Stimulated activated naive CD8-positive, alpha-beta T cell treated with anti-CD3 and anti-CD28 coated beads, Interleukin-15, Interleukin-2, amounts not matched to agents 100 ng/mL and 50 ng/mL, for 24 hours (primary cell): ENCODE results near the gene BTBD9.

ENCODE experiments used
- H3K27ac Mint-ChIP-seq: one replicate; pipeline ENCODE4 v1.8.0; 2021; ENCODE audit warnings: mild to moderate bottlenecking, mixed read lengths
- H3K27me3 Mint-ChIP-seq: one replicate; pipeline ENCODE4 v1.8.0; 2021; ENCODE audit warnings: mixed read lengths
- H3K36me3 Mint-ChIP-seq: one replicate; pipeline ENCODE4 v1.8.0; 2021; ENCODE audit warnings: low read depth, mixed read lengths
- H3K4me1 Mint-ChIP-seq: one replicate; pipeline ENCODE4 v1.8.0; 2021; ENCODE audit warnings: low read depth, mixed read lengths
- H3K4me3 Mint-ChIP-seq: one replicate; pipeline ENCODE4 v1.8.0; 2021; ENCODE audit warnings: mild to moderate bottlenecking, mixed read lengths
- H3K9me3 Mint-ChIP-seq: one replicate; pipeline ENCODE4 v1.8.0; 2021; ENCODE audit warnings: mixed read lengths

Gene BTBD9

GRCh38 chr6:38151580-38152500 lies 487.9 kb downstream of the BTBD9 start:
- no peak overlapping the region for H3K4me3 Mint-ChIP-seq
- no peak overlapping the region for H3K27ac Mint-ChIP-seq
- H3K36me3 Mint-ChIP-seq = peaks cover 19% of the 10 kb centered on the region
- H3K27me3 Mint-ChIP-seq = no peaks in the 10 kb centered on the region
- H3K9me3 Mint-ChIP-seq = no peaks in the 10 kb centered on the region
- H3K4me1 Mint-ChIP-seq = no peaks in the 10 kb centered on the region

DNA sequence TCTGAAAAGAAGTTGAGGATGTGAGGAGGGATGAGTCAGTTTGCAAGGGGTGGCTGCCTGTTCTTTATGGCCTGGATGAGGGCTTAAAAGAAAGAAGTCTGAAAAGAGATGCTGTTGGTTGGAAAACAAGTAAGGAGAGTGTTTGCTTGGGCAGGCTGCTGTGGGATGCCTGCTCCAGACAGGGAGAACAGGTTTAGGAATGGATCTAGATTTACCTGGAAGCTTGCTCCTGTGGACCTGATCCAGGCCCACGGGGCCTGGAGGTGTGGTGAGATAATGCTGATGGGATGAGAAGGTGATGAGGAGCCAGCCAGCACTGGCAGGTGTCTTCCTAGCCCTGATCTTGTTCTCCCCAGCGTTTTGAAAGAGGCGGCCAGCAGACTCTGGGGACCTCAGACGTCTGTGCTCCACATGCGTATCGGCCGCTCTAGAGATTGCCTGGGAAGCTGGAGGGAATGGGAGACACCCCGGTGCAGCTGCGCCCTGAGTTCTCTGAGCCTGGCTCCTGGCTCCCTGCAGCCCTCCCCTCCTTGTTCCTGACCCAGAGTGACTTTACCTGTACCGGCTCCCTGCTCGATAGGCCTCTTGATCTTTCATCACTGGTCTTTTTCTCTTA lies 488.9 kb downstream of the BTBD9 start:
- no peaks in the 10 kb centered on the region for H3K4me1 Mint-ChIP-seq
- H3K27ac Mint-ChIP-seq = no peak overlapping the region
- H3K9me3 Mint-ChIP-seq = no peaks in the 10 kb centered on the region
- H3K27me3 Mint-ChIP-seq = no peaks in the 10 kb centered on the region
- no peak overlapping the region for H3K4me3 Mint-ChIP-seq
- peaks cover 14% of the 10 kb centered on the region for H3K36me3 Mint-ChIP-seq

DNA sequence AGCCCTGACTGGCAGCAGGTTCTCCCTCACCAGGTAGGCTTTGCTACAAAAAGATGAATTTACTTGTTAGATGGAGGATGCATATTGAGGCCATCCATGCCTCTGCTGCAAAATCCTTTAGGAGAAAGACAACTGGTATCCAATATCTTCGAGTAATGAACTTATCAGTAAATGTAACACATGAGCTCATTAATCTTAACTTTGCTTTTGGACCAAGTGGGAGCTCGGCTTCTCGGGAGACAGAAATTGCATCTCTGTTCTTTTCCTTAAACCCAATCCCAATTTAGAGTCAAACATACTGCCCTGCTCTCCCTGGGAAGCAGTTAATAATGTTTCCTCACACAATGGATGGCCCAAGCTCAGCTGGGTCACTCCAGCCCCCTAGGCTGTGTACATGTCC lies 489.7 kb downstream of the BTBD9 start:
- Mint-ChIP-seq H3K27ac (no peak overlapping the region), H3K36me3 (peaks cover 14% of the 10 kb centered on the region), H3K9me3 (no peaks in the 10 kb centered on the region), H3K4me1 (no peaks in the 10 kb centered on the region), H3K27me3 (no peaks in the 10 kb centered on the region), H3K4me3 (no peak overlapping the region)

DNA sequence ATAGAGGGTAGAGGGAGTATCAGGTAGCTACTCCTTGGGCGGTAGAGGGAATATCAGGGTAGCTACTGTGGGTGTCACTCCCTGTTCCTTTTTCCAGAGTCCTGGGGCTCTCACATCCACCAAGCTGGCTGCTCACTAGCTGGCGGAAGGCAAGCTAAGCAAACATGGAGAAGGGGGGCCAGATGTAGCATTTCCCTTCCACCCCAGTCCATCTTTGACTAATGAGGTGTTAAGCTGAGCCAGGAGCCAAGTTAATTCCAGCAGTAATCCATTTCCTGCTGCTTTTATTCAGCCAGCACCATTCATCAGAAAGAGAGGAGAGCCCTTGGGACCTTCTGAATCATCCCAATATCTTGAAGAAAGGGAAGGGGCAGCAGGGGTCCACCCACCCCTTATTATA lies 490.2 kb downstream of the BTBD9 start:
- Mint-ChIP-seq H3K27ac (no peak overlapping the region), H3K27me3 (no peaks in the 10 kb centered on the region), H3K36me3 (peaks cover 14% of the 10 kb centered on the region), H3K9me3 (no peaks in the 10 kb centered on the region), H3K4me3 (no peak overlapping the region), H3K4me1 (no peaks in the 10 kb centered on the region)

DNA sequence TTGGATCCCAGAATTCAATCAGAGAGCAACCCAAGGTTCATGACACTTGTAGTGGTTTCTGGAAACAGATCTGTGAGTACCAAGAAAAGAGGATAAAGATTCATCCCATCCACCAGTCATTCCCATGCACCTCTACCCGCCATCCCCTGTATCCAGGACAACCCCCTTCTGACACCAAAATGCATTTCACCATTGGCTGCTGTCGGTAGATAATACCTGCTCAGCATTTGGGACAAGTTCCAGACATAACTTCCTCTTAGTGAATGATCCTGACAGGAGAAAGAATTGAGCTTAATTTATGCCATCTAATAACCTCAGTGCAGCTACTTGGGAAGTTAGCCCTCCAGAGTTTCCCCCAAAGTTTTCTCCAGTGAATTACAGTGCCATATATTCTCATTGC lies 491.1 kb downstream of the BTBD9 start:
- H3K4me1 Mint-ChIP-seq = no peaks in the 10 kb centered on the region
- H3K9me3 Mint-ChIP-seq = no peaks in the 10 kb centered on the region
- no peak overlapping the region for H3K4me3 Mint-ChIP-seq
- no peak overlapping the region for H3K27ac Mint-ChIP-seq
- no peaks in the 10 kb centered on the region for H3K27me3 Mint-ChIP-seq
- H3K36me3 Mint-ChIP-seq = peaks cover 14% of the 10 kb centered on the region

DNA sequence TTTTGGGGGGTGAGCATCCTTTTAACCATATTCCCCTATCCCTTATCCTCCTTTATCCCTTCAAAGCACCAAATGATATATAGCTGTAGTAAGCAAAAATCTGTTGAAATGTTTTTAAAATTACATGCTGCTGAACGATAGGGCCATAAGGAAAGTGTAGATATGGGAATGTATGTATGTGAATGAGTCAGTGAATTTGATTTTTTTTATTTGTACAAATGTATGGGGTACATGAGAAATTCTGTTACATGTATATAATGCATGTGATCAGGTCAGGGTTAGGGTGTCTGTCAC lies 493.0 kb downstream of the BTBD9 start:
- H3K36me3 Mint-ChIP-seq = peaks cover 9% of the 10 kb centered on the region
- no peaks in the 10 kb centered on the region for H3K4me1 Mint-ChIP-seq
- H3K9me3 Mint-ChIP-seq = no peaks in the 10 kb centered on the region
- no peak overlapping the region for H3K4me3 Mint-ChIP-seq
- no peaks in the 10 kb centered on the region for H3K27me3 Mint-ChIP-seq
- no peak overlapping the region for H3K27ac Mint-ChIP-seq

- Mint-ChIP-seq H3K9me3 (no peaks in the 10 kb centered on the region), H3K27ac (no peak overlapping the region), H3K27me3 (no peaks in the 10 kb centered on the region), H3K4me3 (no peak overlapping the region), H3K36me3 (peaks cover 12% of the 10 kb centered on the region), H3K4me1 (no peaks in the 10 kb centered on the region)
These were observed 493.6 kb downstream of the BTBD9 start for GRCh38 chr6:38146021-38146733.

DNA sequence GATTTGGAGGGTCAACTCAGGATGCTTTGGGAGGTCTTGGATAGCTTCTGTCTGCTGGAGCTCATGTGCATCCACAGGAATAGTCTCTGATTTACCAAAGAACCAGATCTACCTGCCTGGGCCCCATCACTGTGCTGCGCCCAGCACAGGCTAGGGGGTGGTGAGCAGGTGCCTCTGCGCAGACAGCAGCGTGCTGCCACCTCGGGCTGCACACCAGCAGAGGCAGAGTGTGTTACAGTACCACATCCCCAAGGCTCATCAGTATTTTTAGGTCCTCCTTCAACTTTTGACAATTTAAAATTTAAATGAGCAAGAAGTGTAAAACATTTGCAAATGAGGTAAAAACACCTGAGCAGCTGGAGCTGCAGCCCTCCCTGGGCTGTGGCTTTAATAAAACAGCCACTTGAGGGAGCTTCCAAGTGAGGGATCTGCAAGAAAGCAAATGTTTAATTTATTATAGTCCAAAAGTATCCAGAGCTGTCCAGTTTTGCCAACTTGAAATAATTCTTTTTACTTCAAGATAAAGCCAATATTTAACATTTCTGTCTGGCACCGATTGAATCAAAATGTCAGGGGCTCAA lies 495.3 kb downstream of the BTBD9 start:
- H3K27me3 Mint-ChIP-seq = no peaks in the 10 kb centered on the region
- H3K27ac Mint-ChIP-seq = no peak overlapping the region
- no peaks in the 10 kb centered on the region for H3K9me3 Mint-ChIP-seq
- H3K4me3 Mint-ChIP-seq = no peak overlapping the region
- no peaks in the 10 kb centered on the region for H3K4me1 Mint-ChIP-seq
- H3K36me3 Mint-ChIP-seq = peaks cover 10% of the 10 kb centered on the region

DNA sequence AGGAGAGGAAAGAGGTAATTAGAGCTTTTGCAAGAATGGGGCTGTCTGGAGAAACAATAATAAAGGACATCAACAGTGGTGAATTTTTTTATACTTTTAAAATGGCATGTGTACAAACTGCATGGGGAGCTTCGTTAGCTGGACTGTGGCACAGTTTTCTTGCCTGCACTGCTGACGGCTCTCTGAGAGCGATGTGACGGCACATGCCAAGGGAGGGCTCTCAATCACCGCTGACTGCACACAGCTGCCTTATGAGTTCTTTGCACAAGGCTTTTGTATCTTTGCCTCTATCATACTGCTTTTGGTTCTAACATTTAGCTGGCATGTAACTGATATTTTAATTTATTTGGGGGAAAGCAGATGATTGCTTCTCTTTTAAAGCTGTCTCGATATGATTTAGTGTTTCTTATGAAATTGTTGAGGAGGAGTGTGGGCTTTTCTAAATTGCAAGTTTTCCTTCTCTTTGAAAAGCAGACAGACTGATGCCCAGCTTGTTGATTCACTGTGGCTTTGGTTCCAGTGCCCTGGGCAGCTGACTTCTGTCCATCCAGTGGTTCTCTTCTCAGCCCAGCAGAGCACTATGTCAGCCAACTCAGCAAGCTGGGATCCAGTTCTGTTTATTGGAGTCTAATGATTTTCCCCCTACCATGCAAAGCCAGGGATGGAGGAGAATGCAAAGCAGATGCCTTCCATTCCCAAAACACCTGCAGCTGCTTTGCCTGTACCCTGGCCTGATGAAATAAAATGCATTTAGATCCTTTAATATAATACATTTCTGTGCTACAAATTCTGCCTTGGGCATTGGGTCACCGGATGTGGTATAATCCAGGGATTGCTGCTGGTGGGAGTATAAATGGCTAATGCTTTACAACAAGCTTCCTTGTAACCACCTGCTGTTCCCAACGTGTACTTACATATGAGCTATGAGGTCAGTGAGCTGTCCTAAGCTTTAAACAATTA lies 496.3 kb downstream of the BTBD9 start:
- Mint-ChIP-seq H3K9me3 (no peaks in the 10 kb centered on the region), H3K4me3 (no peak overlapping the region), H3K36me3 (peaks cover 16% of the 10 kb centered on the region), H3K27ac (no peak overlapping the region), H3K4me1 (peaks cover 5% of the 10 kb centered on the region), H3K27me3 (no peaks in the 10 kb centered on the region)

DNA sequence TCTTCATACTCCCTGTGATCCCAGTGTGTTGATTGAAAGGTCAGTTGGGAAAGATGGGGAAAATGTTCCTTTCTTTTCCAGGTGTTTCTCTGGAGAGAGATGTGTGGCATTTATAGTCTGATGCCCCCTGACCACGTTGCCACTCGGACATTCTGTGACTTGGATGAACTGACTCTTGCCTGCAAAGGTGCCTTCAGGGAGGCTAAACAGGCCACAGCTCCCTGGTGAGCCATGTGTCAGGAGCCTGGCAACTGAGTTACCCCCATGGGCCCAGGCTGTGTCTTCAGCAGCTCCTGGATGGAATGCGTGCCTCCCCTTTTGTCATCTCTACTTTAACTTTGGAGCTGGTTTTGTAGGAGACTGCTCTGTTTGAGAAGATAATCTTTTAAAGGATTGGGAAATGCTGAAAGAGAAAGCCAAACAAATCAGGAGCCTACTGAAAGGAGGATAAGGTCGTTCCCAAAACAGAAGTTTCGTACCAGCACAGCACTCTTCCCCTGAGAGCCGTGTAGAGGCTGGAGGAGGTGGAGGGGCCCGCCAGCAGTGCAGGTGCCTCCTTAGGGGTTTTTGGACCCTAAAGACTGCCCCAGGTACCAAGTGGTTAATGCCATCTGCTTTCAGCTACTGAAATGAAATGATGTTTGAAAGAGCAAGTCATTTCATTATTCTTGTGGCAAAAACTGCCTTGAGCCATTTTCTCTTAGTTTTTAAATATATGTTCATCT lies 497.4 kb downstream of the BTBD9 start:
- H3K4me1 Mint-ChIP-seq = peaks cover 6% of the 10 kb centered on the region
- no peaks in the 10 kb centered on the region for H3K27me3 Mint-ChIP-seq
- no peak overlapping the region for H3K4me3 Mint-ChIP-seq
- peaks cover 14% of the 10 kb centered on the region for H3K36me3 Mint-ChIP-seq
- no peaks in the 10 kb centered on the region for H3K9me3 Mint-ChIP-seq
- H3K27ac Mint-ChIP-seq = no peak overlapping the region

DNA sequence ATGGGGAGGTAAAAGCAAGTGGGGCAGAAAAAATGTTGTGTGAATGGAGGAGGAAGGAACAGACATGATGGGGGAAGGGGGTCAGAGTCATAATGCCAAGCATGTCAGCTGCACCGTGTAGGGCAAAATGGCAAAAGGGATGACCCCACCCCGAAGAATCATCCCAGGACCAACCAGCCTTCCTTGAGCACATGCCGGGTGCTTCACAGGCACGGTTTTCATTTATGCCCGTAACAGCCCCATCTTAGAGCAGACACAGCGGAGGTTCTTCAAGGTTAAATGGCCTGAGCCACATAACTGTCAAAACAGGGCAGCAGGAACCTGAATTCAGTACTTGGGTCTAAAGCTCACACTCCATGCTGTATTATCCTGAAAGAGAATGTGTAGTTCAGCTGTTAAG lies 498.0 kb downstream of the BTBD9 start:
- Mint-ChIP-seq H3K4me1 (peaks cover 6% of the 10 kb centered on the region), H3K27ac (no peak overlapping the region), H3K9me3 (no peaks in the 10 kb centered on the region), H3K27me3 (no peaks in the 10 kb centered on the region), H3K4me3 (no peak overlapping the region), H3K36me3 (peaks cover 14% of the 10 kb centered on the region)

GRCh38 chr6:38141085-38141484 lies 498.6 kb downstream of the BTBD9 start:
- no peaks in the 10 kb centered on the region for H3K27me3 Mint-ChIP-seq
- H3K4me1 Mint-ChIP-seq = peaks cover 6% of the 10 kb centered on the region
- H3K9me3 Mint-ChIP-seq = no peaks in the 10 kb centered on the region
- no peak overlapping the region for H3K27ac Mint-ChIP-seq
- peaks cover 14% of the 10 kb centered on the region for H3K36me3 Mint-ChIP-seq
- H3K4me3 Mint-ChIP-seq = no peak overlapping the region

- Mint-ChIP-seq H3K27ac (no peak overlapping the region), H3K4me3 (no peak overlapping the region), H3K4me1 (peaks cover 6% of the 10 kb centered on the region)
These were observed 501.4 kb downstream of the BTBD9 start for GRCh38 chr6:38138374-38138773.

More at GRCh38 chr6:38138374-38138773, 501.4 kb downstream of the BTBD9 start:
- H3K9me3 Mint-ChIP-seq = no peaks in the 10 kb centered on the region
- no peaks in the 10 kb centered on the region for H3K27me3 Mint-ChIP-seq
- H3K36me3 Mint-ChIP-seq = peaks cover 23% of the 10 kb centered on the region
